NCI-H1417 (cell line): ENCODE data around the gene ZFAND3.
A peak's percentile ranks its signal among the peaks of the same experiment; 100 is the strongest.

Experiments
- DNase-seq, 3 experiments: peaks; one replicate each; lab custom pipeline; 2025; lab: John Stamatoyannopoulos, UW

ZFAND3 gene

DNA sequence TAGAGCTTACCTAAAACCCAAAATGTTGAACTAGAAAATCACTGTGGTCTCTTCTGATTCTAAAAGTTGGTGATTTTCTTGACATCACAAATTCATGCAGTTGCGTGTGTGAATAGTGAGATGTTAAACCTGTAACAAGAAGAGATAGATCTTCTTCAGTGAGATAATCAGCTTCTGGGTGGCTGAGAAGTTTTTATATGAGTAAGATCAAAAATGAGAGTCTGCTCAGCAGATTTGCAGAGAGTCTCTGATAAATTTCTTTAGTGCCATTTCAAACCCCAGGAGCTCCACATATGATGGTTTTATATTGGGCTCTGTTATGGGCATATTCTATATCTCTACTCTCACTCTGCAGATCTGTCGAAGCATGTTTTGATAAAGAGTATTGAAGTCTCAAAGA is 185.4 kb downstream of the ZFAND3 start:
- DNase-seq, result no peak

- DNase-seq, result no peak
Observed at GRCh38 chr6:38011937-38012336, 192.4 kb downstream of the ZFAND3 start.

DNA sequence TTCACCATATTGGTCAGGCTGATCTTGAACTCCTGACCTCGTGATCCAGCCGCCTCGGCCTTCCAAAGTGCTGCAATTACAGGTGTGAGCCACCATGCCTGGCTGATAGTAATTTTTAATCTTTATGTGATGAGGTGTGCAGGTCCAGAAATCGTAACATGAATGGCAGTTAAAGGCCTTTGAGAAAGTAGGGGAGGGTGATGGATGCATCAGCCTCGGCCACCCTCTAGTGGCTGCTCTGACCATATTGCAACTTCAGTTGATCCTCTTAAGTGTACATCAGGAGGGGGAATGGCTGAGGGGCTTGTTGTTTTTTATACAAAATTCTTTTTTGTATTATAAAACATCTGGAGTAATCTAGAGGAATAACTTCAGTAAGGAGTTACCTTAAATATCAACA is 193.0 kb downstream of the ZFAND3 start:
- DNase-seq, result no peak

- DNase-seq, result no peak
Observed at GRCh38 chr6:38015341-38015740, 195.8 kb downstream of the ZFAND3 start.

DNA sequence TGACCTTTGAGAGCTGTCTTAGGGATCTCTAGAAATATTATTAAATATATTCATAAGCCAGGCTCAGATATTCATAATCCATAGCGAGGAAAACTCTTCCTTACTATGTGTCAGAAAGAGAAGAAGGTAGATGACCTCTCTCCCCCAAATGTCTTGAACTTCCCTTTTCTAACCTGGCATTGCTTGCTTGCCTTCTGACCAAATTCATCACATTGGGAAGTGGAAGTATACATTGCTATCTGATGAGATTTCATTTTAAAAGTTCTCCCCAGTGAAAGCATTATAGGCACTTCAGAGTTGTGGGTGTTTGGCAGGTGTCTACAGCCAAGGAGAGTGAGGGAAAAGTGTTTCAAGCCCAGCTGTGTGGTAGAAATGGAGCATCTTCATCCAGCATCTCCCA is 197.3 kb downstream of the ZFAND3 start:
- DNase-seq, result no peak

GRCh38 chr6:38018755-38019165 is 199.2 kb downstream of the ZFAND3 start:
- peak in 1 of 3 experiments; percentile 6 for DNase-seq

DNA sequence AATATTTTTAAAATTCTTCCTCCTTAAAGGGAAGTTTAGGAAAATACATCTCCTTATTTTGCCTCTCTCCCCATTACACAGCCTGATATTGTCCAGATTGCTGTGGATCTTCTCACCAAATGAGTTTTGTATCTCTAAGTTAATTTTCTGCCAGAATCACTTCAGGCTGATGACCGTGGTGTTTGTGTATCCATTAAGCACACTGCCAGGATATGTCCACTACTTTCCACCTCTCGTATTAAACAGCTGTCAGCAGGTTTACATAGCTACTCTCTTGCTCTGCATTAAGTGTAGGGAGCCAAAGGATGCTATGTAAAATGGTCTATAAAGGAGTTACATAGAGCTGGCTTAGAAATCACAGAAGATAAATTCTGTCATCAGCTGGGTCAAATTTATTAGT is 201.1 kb downstream of the ZFAND3 start:
- DNase-seq, result peak; percentile 5 to 93 (median 63)

GRCh38 chr6:38021029-38021428 is 201.5 kb downstream of the ZFAND3 start:
- peak; percentile 48 to 94 (median 71) for DNase-seq

- no peak for DNase-seq
Observed at GRCh38 chr6:38021571-38021970, 202.0 kb downstream of the ZFAND3 start.

- DNase-seq, result no peak
Observed at GRCh38 chr6:38022688-38023087, 203.2 kb downstream of the ZFAND3 start.

GRCh38 chr6:38024908-38025307 is 205.4 kb downstream of the ZFAND3 start:
- no peak for DNase-seq

- no peak for DNase-seq
Observed at GRCh38 chr6:38025451-38025850, 205.9 kb downstream of the ZFAND3 start.

GRCh38 chr6:38027685-38028373 is 208.3 kb downstream of the ZFAND3 start:
- DNase-seq, result peak in 2 of 3 experiments; percentile 9 to 44

- DNase-seq, result no peak
Observed at GRCh38 chr6:38030380-38030779, 210.9 kb downstream of the ZFAND3 start.

GRCh38 chr6:38032797-38033196 is 213.3 kb downstream of the ZFAND3 start:
- DNase-seq, result peak in 1 of 3 experiments; percentile 62

- peak in 2 of 3 experiments; percentile 51 to 96 for DNase-seq
Observed at GRCh38 chr6:38033442-38033982, 214.0 kb downstream of the ZFAND3 start.

DNA sequence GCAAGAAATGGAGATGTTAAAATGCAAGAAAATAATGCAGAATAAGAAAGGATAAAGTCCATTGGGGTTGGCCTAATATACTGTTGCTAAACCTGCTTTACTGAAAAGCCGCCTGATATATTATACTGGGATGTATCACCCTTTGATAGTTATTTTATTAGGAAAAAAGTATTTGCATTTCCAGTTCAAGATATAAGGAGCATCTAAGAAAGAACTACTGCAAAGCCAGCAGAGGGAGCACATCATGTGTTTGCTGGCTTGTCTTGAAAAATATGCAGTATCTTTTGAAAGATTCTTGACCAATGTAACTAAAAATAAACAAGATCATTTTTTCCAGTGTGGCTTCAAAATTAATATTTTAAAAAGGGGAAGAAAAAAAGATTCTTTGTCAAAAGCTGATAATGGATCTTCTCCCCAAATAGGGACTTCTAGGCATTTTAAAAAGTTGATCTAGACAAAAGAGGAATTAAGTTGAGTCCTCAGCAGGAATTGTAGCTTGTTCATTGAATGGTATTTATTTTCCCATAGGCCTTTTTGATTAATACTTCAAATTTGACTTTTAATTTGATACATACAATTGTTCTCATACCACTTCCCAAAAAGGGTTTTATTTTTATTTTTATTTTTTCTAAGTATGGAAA is 214.9 kb downstream of the ZFAND3 start:
- peak in 2 of 3 experiments; percentile 26 to 71 for DNase-seq

GRCh38 chr6:38035478-38035877 is 216.0 kb downstream of the ZFAND3 start:
- DNase-seq, result no peak

DNA sequence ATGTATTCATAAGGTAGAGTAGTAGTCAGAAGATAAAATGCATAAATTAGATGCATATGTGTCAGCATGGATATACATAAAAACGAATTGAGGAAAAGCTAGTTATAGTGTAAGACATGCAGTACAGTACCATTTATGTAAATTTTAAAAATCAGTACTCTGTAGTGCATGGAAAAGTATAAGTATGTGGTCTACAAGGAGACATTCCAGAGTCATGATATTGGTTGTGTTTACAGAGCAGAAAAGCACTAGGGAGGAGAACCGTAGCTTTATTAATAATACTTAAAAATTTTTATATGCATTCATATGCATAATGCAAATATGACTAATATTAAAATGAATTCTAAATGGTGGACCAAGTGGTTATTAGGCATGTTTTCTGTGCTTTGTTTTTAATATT is 220.0 kb downstream of the ZFAND3 start:
- no peak for DNase-seq

DNA sequence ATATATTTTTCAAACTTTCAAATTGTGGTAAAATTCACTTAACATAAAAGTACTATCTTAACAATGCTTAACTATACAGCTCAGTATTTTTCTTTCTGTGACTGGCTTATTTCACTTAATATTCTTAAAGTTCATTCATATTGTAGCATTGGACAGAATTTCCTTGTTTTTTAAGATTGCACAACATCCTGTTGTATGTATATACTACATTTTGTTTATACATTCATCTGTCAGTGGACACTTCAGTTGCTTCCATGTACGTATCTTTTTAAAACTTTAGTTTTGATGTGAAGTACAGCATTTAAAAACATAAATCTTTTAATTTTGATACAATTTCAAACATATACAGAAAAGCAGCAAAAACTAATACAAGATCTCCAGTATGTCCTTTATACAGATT is 220.7 kb downstream of the ZFAND3 start:
- no peak for DNase-seq

GRCh38 chr6:38043259-38043753 is 223.8 kb downstream of the ZFAND3 start:
- no peak for DNase-seq

DNA sequence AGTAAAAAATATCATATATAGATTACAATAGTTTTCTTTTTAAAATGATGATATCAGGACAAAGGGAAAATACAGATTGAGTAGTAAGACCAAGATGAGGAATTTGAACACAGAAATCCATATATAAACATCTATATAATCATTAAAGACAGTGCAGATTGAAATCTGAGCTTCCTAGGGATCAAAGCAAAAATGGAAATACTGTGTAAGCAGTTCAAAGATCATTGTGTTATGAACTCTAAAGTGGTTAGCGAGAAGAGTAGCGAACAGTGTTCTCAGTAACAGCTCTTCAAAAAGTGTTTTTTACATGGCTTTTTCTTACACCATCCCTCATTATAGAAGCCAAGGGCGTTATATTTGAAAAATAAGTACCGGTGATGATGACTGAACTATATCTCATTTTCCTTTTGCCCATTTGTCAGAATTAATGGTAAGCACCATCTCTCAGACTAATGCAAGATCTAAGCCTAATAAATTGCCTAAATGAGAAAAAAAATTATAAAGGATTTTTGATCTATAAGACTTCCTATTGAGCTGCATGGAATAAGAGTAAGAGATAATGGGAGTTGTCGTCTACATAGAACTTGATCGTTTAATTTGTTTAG is 226.3 kb downstream of the ZFAND3 start:
- no peak for DNase-seq

DNA sequence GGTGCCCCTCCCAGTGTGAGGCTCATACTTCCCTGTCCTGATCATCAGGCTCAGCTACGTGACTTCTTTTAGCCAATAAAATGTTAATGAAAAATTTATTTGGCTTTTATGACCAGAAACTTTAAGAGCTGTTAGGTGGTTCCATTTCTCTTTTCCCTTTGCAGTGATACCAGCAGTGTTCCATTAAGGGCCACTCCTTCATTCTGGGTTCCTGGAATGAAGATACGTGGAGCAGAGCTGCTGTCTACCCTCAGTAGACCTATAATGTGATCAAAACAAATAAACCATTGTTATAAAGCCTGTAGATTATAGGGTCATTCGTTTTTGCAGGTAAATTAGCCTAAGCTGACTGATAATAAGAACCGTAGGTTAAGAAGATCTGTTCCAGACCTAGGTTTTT is 228.0 kb downstream of the ZFAND3 start:
- no peak for DNase-seq
